Loucy (cell line): ENCODE measurements around the gene CENPN.

Experiments
- EZH2phosphoT487 ChIP-seq: fragments of 200-600 bp; IDR thresholded peaks from 2 replicates; pipeline ENCODE4 v1.6.1; 2018; ENCODE audit warnings: antibody characterized with exemption, mild to moderate bottlenecking, moderate library complexity, borderline replicate concordance
- TF ChIP-seq, protein P1 (sequence below): fragments of 200-600 bp; sonication (generic); conservative IDR thresholded peaks from 2 replicates; pipeline ENCODE4 v1.5.1; 2014; ENCODE audit warnings: mild to moderate bottlenecking, antibody characterized with exemption, low read length

- TF ChIP-seq, protein P1, sequence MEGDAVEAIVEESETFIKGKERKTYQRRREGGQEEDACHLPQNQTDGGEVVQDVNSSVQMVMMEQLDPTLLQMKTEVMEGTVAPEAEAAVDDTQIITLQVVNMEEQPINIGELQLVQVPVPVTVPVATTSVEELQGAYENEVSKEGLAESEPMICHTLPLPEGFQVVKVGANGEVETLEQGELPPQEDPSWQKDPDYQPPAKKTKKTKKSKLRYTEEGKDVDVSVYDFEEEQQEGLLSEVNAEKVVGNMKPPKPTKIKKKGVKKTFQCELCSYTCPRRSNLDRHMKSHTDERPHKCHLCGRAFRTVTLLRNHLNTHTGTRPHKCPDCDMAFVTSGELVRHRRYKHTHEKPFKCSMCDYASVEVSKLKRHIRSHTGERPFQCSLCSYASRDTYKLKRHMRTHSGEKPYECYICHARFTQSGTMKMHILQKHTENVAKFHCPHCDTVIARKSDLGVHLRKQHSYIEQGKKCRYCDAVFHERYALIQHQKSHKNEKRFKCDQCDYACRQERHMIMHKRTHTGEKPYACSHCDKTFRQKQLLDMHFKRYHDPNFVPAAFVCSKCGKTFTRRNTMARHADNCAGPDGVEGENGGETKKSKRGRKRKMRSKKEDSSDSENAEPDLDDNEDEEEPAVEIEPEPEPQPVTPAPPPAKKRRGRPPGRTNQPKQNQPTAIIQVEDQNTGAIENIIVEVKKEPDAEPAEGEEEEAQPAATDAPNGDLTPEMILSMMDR, result no peak
- no peak for TF ChIP-seq EZH2phosphoT487
These were observed 33.1 kb downstream of the CENPN start for GRCh38 chr16:81040131-81040530.
